Ishikawa (cell line): ENCODE measurements around the gene MYH6.

ENCODE experiments used
- EGR1 ChIP-seq: IDR thresholded peaks from 2 replicates; pipeline ENCODE4 v1.6.1; 2012
- EP300 ChIP-seq: IDR thresholded peaks from 2 replicates; pipeline ENCODE4 v1.6.1; 2012; ENCODE audit warnings: borderline replicate concordance
- MAX ChIP-seq: IDR thresholded peaks from 2 replicates; pipeline ENCODE4 v1.6.1; 2012

GRCh38 chr14:23386999-23387398 is 21.1 kb downstream of the MYH6 start:
- no peak for TF ChIP-seq EP300
- no peak for TF ChIP-seq MAX
- no peak for TF ChIP-seq EGR1
